ENCODE data around the gene DOP1A.

Gene DOP1A

DNA sequence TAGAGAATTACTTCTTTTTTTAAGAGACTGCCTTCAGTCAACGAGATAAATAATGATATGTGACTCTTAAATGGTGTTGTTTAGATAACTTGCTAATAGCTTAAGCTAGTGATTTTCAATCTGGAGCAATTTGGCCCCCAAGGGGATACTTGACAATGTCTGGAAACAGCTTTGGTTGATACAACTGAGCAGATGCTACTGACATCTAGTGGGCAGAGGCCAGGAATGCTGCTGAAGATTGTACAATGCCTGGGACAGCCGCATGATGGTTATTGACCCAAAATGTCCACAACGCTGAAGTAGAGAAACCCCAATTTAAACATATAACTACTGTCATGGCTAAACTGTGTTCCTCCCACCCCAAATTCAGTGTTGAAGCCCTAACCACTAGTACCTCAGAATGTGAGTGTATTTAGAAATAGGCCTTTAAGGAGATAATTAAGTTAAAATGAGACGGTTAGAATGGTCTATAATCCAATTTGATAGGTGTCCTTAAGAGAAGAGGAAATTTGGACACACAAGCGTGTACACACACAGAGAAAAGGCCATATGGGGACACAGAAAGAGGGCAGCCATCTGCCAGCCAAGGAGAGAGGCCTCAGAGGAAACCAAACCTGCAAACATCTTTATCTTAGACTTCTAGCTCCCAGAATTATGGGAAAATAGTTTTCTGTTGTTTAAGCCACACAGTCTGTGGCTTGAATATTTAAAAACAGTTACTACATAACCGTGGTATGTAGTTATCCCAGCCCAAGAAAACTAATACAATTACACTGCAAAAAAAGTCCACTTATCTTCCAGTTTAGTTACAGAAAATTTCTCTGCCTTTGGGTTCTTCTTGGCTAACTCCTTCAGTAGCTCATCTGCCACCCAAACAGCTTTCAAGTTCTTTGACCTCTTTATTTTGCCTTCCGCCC, 147.9 kb downstream of the DOP1A start:
- DNase-seq: peak; percentile 87

- DNase-seq: no peak
These were observed 149.3 kb downstream of the DOP1A start for GRCh38 chr6:83216806-83217205.
